Panc1 (cell line): ENCODE measurements around the gene OR8A1.

Experiments
- CTCF ChIP-seq: fragments of 450-650 bp; IDR thresholded peaks from 2 replicates; pipeline ENCODE4 v1.5.1; 2017; ENCODE audit warnings: mild to moderate bottlenecking
- POLR2AphosphoS5 ChIP-seq: IDR thresholded peaks from 2 replicates; pipeline ENCODE4 v1.6.1; 2012; ENCODE audit warnings: mild to moderate bottlenecking, low read depth, low read length, moderate library complexity
- SIN3A ChIP-seq: IDR thresholded peaks from 2 replicates; pipeline ENCODE4 v1.6.1; 2012; ENCODE audit warnings: low read depth, mild to moderate bottlenecking, low read length, moderate library complexity, borderline replicate concordance; ENCODE audit not compliant: insufficient read depth
- TF ChIP-seq, protein P1 (sequence below), 2 experiments: IDR thresholded peaks; 2 replicates each; pipeline ENCODE4 v1.6.1; 2011 to 2012; ENCODE audit warnings: low read depth in 2 of 2, control low read depth in 1 of 2, low read length in 1 of 2, mild to moderate bottlenecking in 1 of 2, moderate library complexity in 1 of 2; ENCODE audit not compliant: insufficient read depth in 1 of 2

- TF ChIP-seq SIN3A (no peak), CTCF (no peak), POLR2AphosphoS5 (no peak)
- TF ChIP-seq, protein P1, sequence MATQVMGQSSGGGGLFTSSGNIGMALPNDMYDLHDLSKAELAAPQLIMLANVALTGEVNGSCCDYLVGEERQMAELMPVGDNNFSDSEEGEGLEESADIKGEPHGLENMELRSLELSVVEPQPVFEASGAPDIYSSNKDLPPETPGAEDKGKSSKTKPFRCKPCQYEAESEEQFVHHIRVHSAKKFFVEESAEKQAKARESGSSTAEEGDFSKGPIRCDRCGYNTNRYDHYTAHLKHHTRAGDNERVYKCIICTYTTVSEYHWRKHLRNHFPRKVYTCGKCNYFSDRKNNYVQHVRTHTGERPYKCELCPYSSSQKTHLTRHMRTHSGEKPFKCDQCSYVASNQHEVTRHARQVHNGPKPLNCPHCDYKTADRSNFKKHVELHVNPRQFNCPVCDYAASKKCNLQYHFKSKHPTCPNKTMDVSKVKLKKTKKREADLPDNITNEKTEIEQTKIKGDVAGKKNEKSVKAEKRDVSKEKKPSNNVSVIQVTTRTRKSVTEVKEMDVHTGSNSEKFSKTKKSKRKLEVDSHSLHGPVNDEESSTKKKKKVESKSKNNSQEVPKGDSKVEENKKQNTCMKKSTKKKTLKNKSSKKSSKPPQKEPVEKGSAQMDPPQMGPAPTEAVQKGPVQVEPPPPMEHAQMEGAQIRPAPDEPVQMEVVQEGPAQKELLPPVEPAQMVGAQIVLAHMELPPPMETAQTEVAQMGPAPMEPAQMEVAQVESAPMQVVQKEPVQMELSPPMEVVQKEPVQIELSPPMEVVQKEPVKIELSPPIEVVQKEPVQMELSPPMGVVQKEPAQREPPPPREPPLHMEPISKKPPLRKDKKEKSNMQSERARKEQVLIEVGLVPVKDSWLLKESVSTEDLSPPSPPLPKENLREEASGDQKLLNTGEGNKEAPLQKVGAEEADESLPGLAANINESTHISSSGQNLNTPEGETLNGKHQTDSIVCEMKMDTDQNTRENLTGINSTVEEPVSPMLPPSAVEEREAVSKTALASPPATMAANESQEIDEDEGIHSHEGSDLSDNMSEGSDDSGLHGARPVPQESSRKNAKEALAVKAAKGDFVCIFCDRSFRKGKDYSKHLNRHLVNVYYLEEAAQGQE (IDR thresholded peaks at IDR 0.05; ENCODE audit: insufficient read depth in 1 of 2, low read depth in 2 of 2, low read length in 1 of 2): no peak
These were observed 31.8 kb upstream of the OR8A1 start for GRCh38 chr11:124538019-124538418.
